HuH-7 (cell line): ENCODE data around the gene MAGEB17.

Source experiments
- DNase-seq: peaks from one replicate; pipeline ENCODE4 v3.0.0; 2011; ENCODE audit warnings: low spot score

The MAGEB17 gene

DNA sequence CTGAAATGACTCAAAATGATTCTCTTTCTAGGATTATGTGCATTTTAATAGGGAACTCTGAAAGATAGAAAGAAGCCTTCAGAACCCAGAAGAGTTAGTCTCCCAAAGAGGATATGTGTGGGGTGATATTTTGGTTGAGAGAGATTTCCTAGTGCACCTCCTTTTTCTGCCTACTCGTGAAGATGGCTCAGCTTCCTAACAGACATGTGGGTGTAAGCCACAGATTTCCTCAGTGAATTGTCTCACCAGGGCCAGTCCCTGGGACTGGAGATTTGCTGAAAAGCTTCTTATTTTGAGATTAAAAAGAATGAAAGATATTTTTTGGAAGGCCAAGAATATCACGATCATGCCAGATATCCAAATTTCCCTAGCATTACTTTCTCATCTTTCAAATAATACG, 42.8 kb downstream of the MAGEB17 start:
- no peak for DNase-seq

DNA sequence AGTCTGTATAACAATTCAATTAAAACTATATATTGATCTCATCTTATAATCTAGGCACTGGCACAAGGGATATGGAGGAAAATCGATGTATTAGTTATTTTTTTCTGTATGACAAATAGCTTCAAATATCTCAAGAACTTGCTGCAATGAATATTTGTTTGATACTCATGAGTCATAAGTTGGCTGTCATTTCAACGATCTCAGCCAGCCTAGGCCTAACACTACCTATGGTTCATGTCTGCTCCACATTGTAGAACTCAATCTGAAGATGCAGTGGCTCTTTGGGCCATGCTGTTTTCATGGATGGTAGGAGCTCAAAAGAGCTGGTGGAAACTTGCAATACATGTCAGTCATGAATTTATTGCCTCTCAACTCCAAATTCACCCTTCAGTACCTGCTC, 44.7 kb downstream of the MAGEB17 start:
- no peak for DNase-seq

DNA sequence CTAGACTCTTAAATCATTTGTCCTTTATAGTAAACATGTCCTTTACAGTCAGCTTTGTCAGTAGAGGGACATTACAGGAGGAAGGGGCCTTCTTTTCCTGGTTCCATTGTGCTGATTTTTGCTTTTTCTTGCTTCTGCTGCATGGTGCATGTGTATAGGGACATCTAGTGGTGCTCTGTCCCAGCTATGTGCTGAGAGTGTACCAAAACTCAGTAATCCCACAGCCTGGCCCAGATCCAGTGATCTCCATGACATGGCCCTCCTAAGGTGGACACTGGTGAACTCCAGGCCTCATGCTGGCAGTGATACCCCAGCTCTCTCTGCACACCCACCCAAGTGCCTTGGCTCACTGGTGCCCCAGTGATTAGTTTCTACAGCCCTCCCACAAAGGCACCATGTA, 45.2 kb downstream of the MAGEB17 start:
- no peak for DNase-seq

DNA sequence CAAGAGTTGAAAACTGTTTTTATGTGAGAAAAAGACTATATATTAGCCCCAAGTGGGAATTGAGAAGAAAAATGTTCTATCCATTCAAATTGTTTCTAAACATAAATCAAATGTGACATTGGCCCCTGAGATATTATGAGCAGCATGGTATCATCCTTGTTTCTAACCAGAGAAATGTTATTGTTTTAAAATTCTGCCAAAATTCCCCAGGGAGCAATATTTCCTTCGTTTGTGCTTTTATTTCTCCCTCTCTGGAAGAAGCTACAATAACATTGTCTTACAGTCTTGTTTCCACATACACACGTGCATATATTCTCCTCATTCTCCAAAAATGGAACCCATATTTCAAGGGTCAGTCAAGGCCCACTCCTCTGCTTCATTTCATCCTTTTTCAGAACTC, 46.7 kb downstream of the MAGEB17 start:
- no peak for DNase-seq

DNA sequence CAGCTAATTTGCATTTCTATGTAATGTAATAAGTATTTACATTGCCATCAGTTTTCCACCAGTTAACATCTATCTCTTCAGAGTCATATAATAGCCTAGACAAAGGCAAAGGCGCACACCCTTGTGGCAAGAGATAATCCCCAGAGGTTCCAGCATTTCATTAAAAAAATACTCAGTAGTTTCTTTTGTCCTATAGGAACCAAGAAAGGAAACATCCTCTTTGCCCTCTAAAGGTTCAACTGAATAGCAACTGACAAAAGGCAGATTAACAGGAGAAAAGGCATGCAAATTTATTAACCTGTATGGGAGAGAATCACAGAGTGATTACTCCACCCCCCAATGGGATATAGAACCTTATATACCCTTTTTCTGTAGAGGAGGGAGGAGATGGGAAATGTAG, 48.4 kb downstream of the MAGEB17 start:
- no peak for DNase-seq
